MM.1S (cell line): ENCODE results near the gene SYNE3.

ENCODE experiments used
- EZH2 ChIP-seq: fragments of 300-600 bp; sonication (generic); optimal IDR thresholded peaks from 2 replicates; pipeline ENCODE3; 2017; ENCODE audit warnings: low read depth, mild to moderate bottlenecking, antibody characterized with exemption, low read length, mixed read lengths
- TF ChIP-seq, protein P1 (sequence below): fragments of 300-600 bp; sonication (generic); IDR thresholded peaks from 2 replicates; pipeline ENCODE4 v1.5.1; 2016; ENCODE audit warnings: antibody characterized with exemption, low read length, mixed read lengths

DNA sequence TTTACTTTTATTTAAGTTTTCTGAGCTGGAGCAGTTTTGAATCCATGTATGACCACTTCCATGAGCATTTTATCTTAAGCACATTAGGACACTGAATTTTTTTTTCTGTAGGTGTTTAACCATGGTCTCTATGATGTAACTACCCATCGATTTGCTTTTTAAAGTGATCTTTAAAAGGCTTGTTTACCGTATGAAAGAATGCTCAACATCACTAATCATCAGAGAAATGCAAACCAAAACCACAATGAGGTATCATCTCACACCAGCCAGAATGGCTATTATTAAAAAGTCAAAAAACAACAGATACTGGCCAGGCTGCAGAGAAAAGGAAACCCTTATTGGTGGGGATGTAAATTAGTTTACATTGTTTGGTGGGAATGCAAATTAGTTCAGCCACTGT is 41.4 kb upstream of the SYNE3 start:
- TF ChIP-seq, protein P1, sequence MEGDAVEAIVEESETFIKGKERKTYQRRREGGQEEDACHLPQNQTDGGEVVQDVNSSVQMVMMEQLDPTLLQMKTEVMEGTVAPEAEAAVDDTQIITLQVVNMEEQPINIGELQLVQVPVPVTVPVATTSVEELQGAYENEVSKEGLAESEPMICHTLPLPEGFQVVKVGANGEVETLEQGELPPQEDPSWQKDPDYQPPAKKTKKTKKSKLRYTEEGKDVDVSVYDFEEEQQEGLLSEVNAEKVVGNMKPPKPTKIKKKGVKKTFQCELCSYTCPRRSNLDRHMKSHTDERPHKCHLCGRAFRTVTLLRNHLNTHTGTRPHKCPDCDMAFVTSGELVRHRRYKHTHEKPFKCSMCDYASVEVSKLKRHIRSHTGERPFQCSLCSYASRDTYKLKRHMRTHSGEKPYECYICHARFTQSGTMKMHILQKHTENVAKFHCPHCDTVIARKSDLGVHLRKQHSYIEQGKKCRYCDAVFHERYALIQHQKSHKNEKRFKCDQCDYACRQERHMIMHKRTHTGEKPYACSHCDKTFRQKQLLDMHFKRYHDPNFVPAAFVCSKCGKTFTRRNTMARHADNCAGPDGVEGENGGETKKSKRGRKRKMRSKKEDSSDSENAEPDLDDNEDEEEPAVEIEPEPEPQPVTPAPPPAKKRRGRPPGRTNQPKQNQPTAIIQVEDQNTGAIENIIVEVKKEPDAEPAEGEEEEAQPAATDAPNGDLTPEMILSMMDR, result no peak
- TF ChIP-seq EZH2, result no peak
